Spleen (tissue), 11 donors: Measurements from ENCODE around the gene CS. TPM values are rescaled to one million over a fixed set of nuclear protein-coding genes. Genes with fewer than 3 reads are reported as not detected.

ENCODE experiments used
- DNase-seq: peaks from one replicate; pipeline ENCODE4 v3.0.0-alpha.2; 2020
- H3K27ac ChIP-seq, 8 donors: fragments of 200-600 bp; sonication (generic) in 7 of 8; 1 replicate in 4 of 8; 2 replicates in 4 of 8; pipeline versions ENCODE4 v1.5.0 to v1.8.0; 2016 to 2021; ENCODE audit warnings: inconsistent platforms in 4 of 8, mild to moderate bottlenecking in 4 of 8, moderate library complexity in 1 of 8
- H3K27me3 ChIP-seq, 7 donors: fragments of 200-600 bp; sonication (generic) in 6 of 7; replicated peaks in 1 of 7; 1 replicate in 4 of 7; 2 replicates in 3 of 7; pipeline versions ENCODE4 v1.5.0 to v1.8.0; 2016 to 2021; ENCODE audit warnings: inconsistent platforms in 3 of 7, mild to moderate bottlenecking in 1 of 7
- H3K36me3 ChIP-seq, 6 donors: fragments of 200-600 bp; sonication (generic) in 5 of 6; 1 replicate in 4 of 6; 2 replicates in 2 of 6; pipeline versions ENCODE4 v1.5.0 to v1.8.0; 2016 to 2021; ENCODE audit warnings: inconsistent platforms in 2 of 6
- H3K4me1 ChIP-seq, 6 donors: fragments of 200-600 bp; sonication (generic) in 5 of 6; 1 replicate in 3 of 6; 2 replicates in 3 of 6; pipeline versions ENCODE4 v1.5.0 to v1.8.0; 2016 to 2021; ENCODE audit warnings: inconsistent platforms in 3 of 6
- H3K4me3 ChIP-seq, 8 donors: fragments of 200-600 bp; sonication (generic) in 7 of 8; 1 replicate in 4 of 8; 2 replicates in 4 of 8; pipeline versions ENCODE4 v1.5.0 to v1.8.0; 2016 to 2021; ENCODE audit warnings: inconsistent platforms in 4 of 8, mild to moderate bottlenecking in 4 of 8, moderate library complexity in 2 of 8
- H3K9me3 ChIP-seq, 8 donors: fragments of 200-600 bp; sonication (generic) in 7 of 8; 1 replicate in 4 of 8; 2 replicates in 4 of 8; pipeline versions ENCODE4 v1.5.0 to v1.8.0; 2016 to 2021; ENCODE audit warnings: inconsistent platforms in 4 of 8
- CTCF ChIP-seq, 11 experiments: fragments of 200-600 bp in 7 of 11; fragments of 450-650 bp in 4 of 11; sonication (generic) in 4 of 11; IDR thresholded peaks in 8 of 11; conservative IDR thresholded peaks in 3 of 11; 1 replicate in 7 of 11; 2 replicates in 4 of 11; pipeline versions ENCODE4 v1.4.0 to v1.8.0; 2016 to 2021; ENCODE audit warnings: antibody characterized with exemption in 11 of 11, inconsistent platforms in 4 of 11, mild to moderate bottlenecking in 1 of 11
- POLR2A ChIP-seq, 3 donors: fragments of 450-650 bp; IDR thresholded peaks; one replicate each; pipeline ENCODE4 v1.5.1; 2017; ENCODE audit warnings: antibody characterized with exemption in 3 of 3, mild to moderate bottlenecking in 1 of 3
- POLR2AphosphoS5 ChIP-seq, 3 donors: sonication (generic); formaldehyde crosslinking; IDR thresholded peaks; one replicate each; pipeline ENCODE4 v1.5.1; 2017; ENCODE audit warnings: antibody characterized with exemption in 3 of 3
- WGBS, 5 donors: extraction: QIAGEN DNeasy Blood & Tissue Kit in 3 of 5; methylation state at CpG; one replicate each; pipeline versions ENCODE4 v1.1.5 to v1.1.7; 2013 to 2018; 5-methylcytosine and 5-hydroxymethylcytosine counted together
- intact Hi-C: fragments of 100-400 bp; cut with DNase I; formaldehyde crosslinking; loops from one replicate; pipeline ENCODE4 v1.15.0; 2023; ENCODE audit warnings: low total_unique reads
- polyA plus RNA-seq, 3 donors: library from polyadenylated mRNA; stranded (reverse); fragments of 200-250 nt; gene quantifications; one replicate each; pipeline ENCODE4 v1.2.1, GENCODE V29; 2013
- total RNA-seq, 7 donors: library from RNA; depleted of rRNA in 3 of 7; stranded (reverse); fragments of >200 nt in 3 of 7; fragmentation: NEBNext Ultra II Directional in 4 of 7; extraction: Animal tissue kit (Norgen Biotek cat#: 25700) in 4 of 7; gene quantifications; one replicate each; pipeline versions ENCODE4 v1.1.0 to v1.2.1, GENCODE V29; 2016 to 2021
- donor health status: healthy with polysubstance abuse.
- donor health status: DM: no; HTN: no; CAD: no; lungs with moderate emphysema.
- donor health status: DM: no; HTN: no; CAD: no.
- donor health status: Bipolar disorder and iron deficiency.
- donor health status: healthy.
- donor health status: DM: no; HTN: no; CAD: no.
- donor health status: DM: yes; HTN: yes; CAD: no.

Gene CS
- total and polyA plus RNA-seq, 10 donors, result 35.6 to 141 (median 125) TPM

DNA sequence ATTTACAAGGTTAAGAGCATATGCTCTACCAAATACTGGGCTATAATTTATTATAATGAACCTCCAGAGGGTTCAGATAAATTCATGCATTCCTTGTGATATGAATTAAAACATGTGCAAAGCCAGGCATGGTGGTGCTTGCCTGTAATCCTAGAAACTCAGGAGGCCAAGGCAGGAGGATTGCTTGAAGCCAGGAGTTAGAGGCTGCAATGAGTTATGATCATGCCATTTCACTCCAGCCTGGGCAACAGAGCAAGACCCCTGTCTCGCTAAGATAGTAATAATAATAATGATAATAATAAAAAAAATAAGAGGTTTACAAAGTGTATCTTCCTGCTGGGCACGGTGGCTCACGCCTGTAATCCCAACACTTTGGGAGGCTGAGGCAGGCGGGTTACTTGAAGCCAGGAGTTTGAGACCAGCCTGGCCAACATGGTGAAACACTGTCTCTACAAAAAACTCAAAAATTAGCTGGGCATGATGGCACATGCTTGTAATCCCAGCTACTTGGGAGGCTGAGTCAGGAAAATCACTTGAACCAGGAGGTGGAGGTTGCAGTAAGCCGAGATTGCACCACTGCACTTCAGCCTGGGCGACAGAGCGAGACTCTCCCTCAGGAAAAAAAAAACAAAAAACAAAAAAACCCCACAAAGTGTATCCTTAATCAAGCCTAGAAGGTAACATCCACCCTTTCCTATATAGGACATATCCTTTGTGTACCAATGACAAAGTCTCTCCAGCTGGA lies 7.3 kb upstream of the CS start:
- no peak for DNase-seq
- TF ChIP-seq POLR2A (IDR thresholded peaks at IDR 0.05) (no peak), POLR2AphosphoS5 (IDR thresholded peaks at IDR 0.05) (no peak), CTCF (IDR thresholded peaks at IDR 0.05 in 8 of 11, conservative IDR thresholded peaks at IDR 0.05 in 3 of 11) (no peak)
- H3K4me1 ChIP-seq, result peaks cover 0 to 8% (median 7%) of the 10 kb centered on the region in 6 donors
- no peaks in the 10 kb centered on the region for H3K9me3 ChIP-seq
- no peaks in the 10 kb centered on the region for H3K27me3 ChIP-seq
- WGBS, 5 donors, result 92 to 97% (median 94%) methylated on average over 7 of the region's 7 CpGs
- intact Hi-C loops, result no loop called here
- H3K36me3 ChIP-seq, result peaks cover 0 to 89% (median 34%) of the 10 kb centered on the region in 6 donors
- no peak overlapping the region for H3K27ac ChIP-seq
- H3K4me3 ChIP-seq, result no peak overlapping the region

DNA sequence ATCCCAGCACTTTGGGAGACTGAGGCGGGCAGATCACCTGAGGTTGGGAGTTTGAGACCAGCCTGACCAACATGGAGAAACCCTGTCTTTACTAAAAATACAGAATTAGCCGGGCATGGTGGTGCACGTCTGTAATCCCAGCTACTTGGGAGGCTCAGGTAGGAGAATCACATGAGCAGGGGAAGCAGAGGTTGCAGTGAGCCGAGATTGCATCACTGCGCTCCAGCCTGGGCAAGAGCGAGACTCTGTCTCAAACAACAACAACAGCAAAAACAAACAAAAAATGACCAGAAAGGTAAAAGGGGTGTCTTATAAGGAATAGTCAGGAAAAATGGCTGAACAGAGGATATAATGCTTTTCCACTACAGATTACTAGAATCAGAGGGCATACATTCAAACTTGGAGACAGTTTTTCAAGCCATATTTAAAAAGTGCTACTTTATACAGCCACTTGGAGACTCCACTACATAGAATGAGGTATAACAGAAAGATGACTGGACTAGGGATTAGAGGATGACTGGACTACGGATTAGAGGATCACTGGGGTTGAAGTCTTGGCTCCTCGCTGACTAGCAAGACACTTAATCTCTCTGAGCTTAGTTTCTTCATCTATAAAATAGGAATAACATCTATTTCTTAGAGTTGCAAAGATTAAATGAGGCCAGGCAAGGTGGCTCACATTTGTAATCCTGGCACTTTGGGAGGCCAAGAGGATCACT lies 4.9 kb upstream of the CS start:
- peaks cover 7 to 29% (median 26%) of the 10 kb centered on the region in 6 donors for H3K4me1 ChIP-seq
- DNase-seq, result no peak
- 88 to 95% (median 92%) methylated on average over 8 of the region's 8 CpGs for WGBS, 5 donors
- no peak overlapping the region for H3K27ac ChIP-seq
- intact Hi-C loops, result no loop called here
- H3K36me3 ChIP-seq, result peaks cover 0 to 65% (median 26%) of the 10 kb centered on the region in 6 donors
- no peak overlapping the region for H3K4me3 ChIP-seq
- TF ChIP-seq POLR2AphosphoS5 (IDR thresholded peaks at IDR 0.05), result no peak
- no peak for TF ChIP-seq POLR2A (IDR thresholded peaks at IDR 0.05)
- TF ChIP-seq CTCF (IDR thresholded peaks at IDR 0.05 in 8 of 11, conservative IDR thresholded peaks at IDR 0.05 in 3 of 11), result no peak
- no peaks in the 10 kb centered on the region for H3K9me3 ChIP-seq
- H3K27me3 ChIP-seq, result no peaks in the 10 kb centered on the region

- 92 to 100% (median 98%) methylated on average over 3 of the region's 3 CpGs for WGBS, 5 donors
- Histone ChIP-seq H3K36me3 (peaks cover 0 to 57% (median 20%) of the 10 kb centered on the region in 6 donors), H3K27me3 (no peaks in the 10 kb centered on the region), H3K27ac (no peak overlapping the region), H3K4me3 (no peak overlapping the region), H3K9me3 (no peaks in the 10 kb centered on the region), H3K4me1 (peaks cover 7 to 33% (median 29%) of the 10 kb centered on the region in 6 donors)
- TF ChIP-seq POLR2A (IDR thresholded peaks at IDR 0.05), result no peak
- TF ChIP-seq POLR2AphosphoS5 (IDR thresholded peaks at IDR 0.05), result no peak
- TF ChIP-seq CTCF (IDR thresholded peaks at IDR 0.05 in 8 of 11, conservative IDR thresholded peaks at IDR 0.05 in 3 of 11), result no peak
- no peak for DNase-seq
- intact Hi-C loops, result no loop called here
Measured at GRCh38 chr12:56304276-56304675, 4.1 kb upstream of the CS start.
